ENCODE measurements around the gene SUFU. TPM values are rescaled to one million over a fixed set of nuclear protein-coding genes. Genes with fewer than 3 reads are reported as not detected.

The SUFU gene
- total RNA-seq, 1 experiment from 2014 or later, result 6.3 TPM

GRCh38 chr10:102546606-102547320 is 43.0 kb downstream of the SUFU start:
- BruUV-seq (replicated peaks), result no TSS peak
- H3K27ac Mint-ChIP-seq (ENCODE audit: low read depth, unreplicated experiment), result no peak overlapping the region
- CTCF ChIA-PET, result interaction anchor here (0.6 kb wide), 1 partner anchor 90 kb away, joined by 4 read pairs; no protein-coding TSS in a partner anchor

DNA sequence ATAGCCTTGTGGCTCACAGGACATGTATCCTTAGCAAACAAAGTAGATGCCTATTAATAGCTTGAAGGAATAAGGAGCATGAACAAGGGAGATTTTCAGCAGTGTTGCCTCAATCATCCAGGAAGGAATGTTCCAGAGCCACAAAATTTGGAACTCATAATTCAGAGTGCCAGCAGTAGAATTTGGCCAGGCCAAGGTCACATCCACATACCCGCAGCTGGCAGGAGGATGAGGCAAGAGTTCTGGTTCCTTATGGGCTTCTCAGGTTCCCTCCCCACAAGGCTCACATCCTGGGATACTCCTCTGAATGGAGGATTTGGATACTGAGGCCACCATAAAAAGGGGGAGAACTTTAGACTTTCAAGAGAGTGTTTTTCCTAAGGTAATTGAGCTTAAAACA is 45.8 kb downstream of the SUFU start:
- Mint-ChIP-seq H3K27ac (ENCODE audit: low read depth, unreplicated experiment) (no peak overlapping the region), H3K4me3 (ENCODE audit: unreplicated experiment) (no peak overlapping the region), H3K36me3 (ENCODE audit: insufficient read depth, unreplicated experiment) (peaks cover 9% of the 10 kb centered on the region), H3K4me1 (ENCODE audit: insufficient read depth, unreplicated experiment) (no peaks in the 10 kb centered on the region), H3K9me3 (ENCODE audit: unreplicated experiment) (no peaks in the 10 kb centered on the region), H3K27me3 (ENCODE audit: insufficient read depth, unreplicated experiment) (no peaks in the 10 kb centered on the region)
- BruUV-seq (replicated peaks), result no TSS peak
- TF ChIP-seq CTCF (IDR thresholded peaks at IDR 0.05; ENCODE audit: unreplicated experiment), result no peak
- DNase-seq (ENCODE audit: unreplicated experiment), result no peak
- POLR2A ChIA-PET, result no interaction called here
- CTCF ChIA-PET, result interaction anchor here (1.7 kb wide), 1 partner anchor 9 kb away, joined by 5 read pairs; no protein-coding TSS in a partner anchor
- intact Hi-C loops (cut with micrococcal nuclease), result no loop called here

More at GRCh38 chr10:102546606-102547320, 43.0 kb downstream of the SUFU start:
- no peak for TF ChIP-seq CTCF (IDR thresholded peaks at IDR 0.05; ENCODE audit: unreplicated experiment)
- no peaks in the 10 kb centered on the region for H3K36me3 Mint-ChIP-seq (ENCODE audit: insufficient read depth, unreplicated experiment)
- DNase-seq (ENCODE audit: unreplicated experiment), result no peak
- intact Hi-C loops (cut with micrococcal nuclease), result no loop called here
- POLR2A ChIA-PET, result interaction anchor here (0.6 to 0.7 kb wide), 2 partner anchors 41 to 118 kb away, joined by 3 read pairs; no protein-coding TSS in a partner anchor
- H3K4me1 Mint-ChIP-seq (ENCODE audit: insufficient read depth, unreplicated experiment), result peaks cover 7% of the 10 kb centered on the region
- no peaks in the 10 kb centered on the region for H3K9me3 Mint-ChIP-seq (ENCODE audit: unreplicated experiment)
- H3K4me3 Mint-ChIP-seq (ENCODE audit: unreplicated experiment), result no peak overlapping the region
- H3K27me3 Mint-ChIP-seq (ENCODE audit: insufficient read depth, unreplicated experiment), result no peaks in the 10 kb centered on the region

- no peak for DNase-seq (ENCODE audit: unreplicated experiment)
- H3K27ac Mint-ChIP-seq (ENCODE audit: low read depth, unreplicated experiment), result no peak overlapping the region
- TF ChIP-seq CTCF (IDR thresholded peaks at IDR 0.05; ENCODE audit: unreplicated experiment), result no peak
- no TSS peak for BruUV-seq (replicated peaks)
- peaks cover 9% of the 10 kb centered on the region for H3K36me3 Mint-ChIP-seq (ENCODE audit: insufficient read depth, unreplicated experiment)
- H3K4me3 Mint-ChIP-seq (ENCODE audit: unreplicated experiment), result no peak overlapping the region
- H3K9me3 Mint-ChIP-seq (ENCODE audit: unreplicated experiment), result no peaks in the 10 kb centered on the region
- POLR2A ChIA-PET, result interaction anchor here (0.6 kb wide), 1 partner anchor 283 kb away, joined by 3 read pairs; no protein-coding TSS in a partner anchor
- CTCF ChIA-PET, result interaction anchor here (0.6 to 1.7 kb wide), 2 partner anchors 10 to 156 kb away, joined by 3 to 5 read pairs; no protein-coding TSS in a partner anchor
- intact Hi-C loops (cut with micrococcal nuclease), result no loop called here
- no peaks in the 10 kb centered on the region for H3K27me3 Mint-ChIP-seq (ENCODE audit: insufficient read depth, unreplicated experiment)
- H3K4me1 Mint-ChIP-seq (ENCODE audit: insufficient read depth, unreplicated experiment), result peaks cover 1% of the 10 kb centered on the region
Observed at GRCh38 chr10:102550636-102551210, 47.0 kb downstream of the SUFU start.

GRCh38 chr10:102552533-102552932 is 48.8 kb downstream of the SUFU start:
- Mint-ChIP-seq H3K4me1 (ENCODE audit: insufficient read depth, unreplicated experiment) (peaks cover 11% of the 10 kb centered on the region), H3K9me3 (ENCODE audit: unreplicated experiment) (no peaks in the 10 kb centered on the region), H3K4me3 (ENCODE audit: unreplicated experiment) (no peak overlapping the region), H3K27me3 (ENCODE audit: insufficient read depth, unreplicated experiment) (no peaks in the 10 kb centered on the region), H3K36me3 (ENCODE audit: insufficient read depth, unreplicated experiment) (peaks cover 9% of the 10 kb centered on the region), H3K27ac (ENCODE audit: low read depth, unreplicated experiment) (no peak overlapping the region)
- no peak for DNase-seq (ENCODE audit: unreplicated experiment)
- BruUV-seq (replicated peaks), result no TSS peak
- TF ChIP-seq CTCF (IDR thresholded peaks at IDR 0.05; ENCODE audit: unreplicated experiment), result no peak
- ChIA-PET POLR2A (no interaction called here), CTCF (no interaction called here)
- intact Hi-C loops (cut with micrococcal nuclease), result no loop called here
